ENCODE results near the gene MBOAT2. TPM values are rescaled to one million over a fixed set of nuclear protein-coding genes. Genes with fewer than 3 reads are reported as not detected.
"Not testable (repeated sequence)": the region's sequence is repeated elsewhere in the genome, so short reads cannot be mapped to it uniquely, and the experiment has no call there.

The MBOAT2 gene
- total and polyA plus RNA-seq, 12 donors, result 0.24 to 9.6 (median 2.3) TPM

DNA sequence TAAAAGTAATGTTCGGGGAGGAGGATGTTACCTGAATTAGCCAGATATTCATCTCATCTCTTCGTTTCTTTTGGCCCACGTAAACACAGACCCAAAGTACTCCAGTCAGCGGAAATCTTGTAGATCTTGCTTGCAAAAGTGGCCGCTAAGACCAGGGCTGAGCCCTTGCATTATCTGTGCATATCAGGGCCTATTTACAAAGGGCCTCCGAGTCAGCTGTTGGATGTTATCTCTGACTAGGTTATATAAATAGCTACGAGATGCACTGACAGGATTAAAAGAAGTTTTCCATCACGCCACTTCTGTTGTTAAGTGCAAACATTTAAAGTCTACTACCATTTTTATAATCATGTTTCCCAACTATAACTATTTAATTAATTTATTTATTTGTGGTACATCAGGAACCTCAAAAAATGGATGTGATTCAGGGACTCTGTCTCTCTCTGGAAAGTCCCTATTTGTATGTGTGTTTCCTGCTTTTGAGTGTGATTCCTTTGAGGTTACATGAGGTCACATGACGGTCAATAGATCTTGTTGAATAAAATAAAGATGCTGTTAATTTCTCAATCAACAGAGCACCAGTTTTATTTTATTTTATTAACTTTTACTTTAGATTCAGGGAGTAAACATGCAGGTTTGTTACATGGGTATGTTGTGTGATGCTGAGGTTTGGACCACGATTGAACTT, 46.8 kb upstream of the MBOAT2 start:
- TF ChIP-seq, protein P1, sequence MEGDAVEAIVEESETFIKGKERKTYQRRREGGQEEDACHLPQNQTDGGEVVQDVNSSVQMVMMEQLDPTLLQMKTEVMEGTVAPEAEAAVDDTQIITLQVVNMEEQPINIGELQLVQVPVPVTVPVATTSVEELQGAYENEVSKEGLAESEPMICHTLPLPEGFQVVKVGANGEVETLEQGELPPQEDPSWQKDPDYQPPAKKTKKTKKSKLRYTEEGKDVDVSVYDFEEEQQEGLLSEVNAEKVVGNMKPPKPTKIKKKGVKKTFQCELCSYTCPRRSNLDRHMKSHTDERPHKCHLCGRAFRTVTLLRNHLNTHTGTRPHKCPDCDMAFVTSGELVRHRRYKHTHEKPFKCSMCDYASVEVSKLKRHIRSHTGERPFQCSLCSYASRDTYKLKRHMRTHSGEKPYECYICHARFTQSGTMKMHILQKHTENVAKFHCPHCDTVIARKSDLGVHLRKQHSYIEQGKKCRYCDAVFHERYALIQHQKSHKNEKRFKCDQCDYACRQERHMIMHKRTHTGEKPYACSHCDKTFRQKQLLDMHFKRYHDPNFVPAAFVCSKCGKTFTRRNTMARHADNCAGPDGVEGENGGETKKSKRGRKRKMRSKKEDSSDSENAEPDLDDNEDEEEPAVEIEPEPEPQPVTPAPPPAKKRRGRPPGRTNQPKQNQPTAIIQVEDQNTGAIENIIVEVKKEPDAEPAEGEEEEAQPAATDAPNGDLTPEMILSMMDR (IDR thresholded peaks at IDR 0.05), result no peak
- no peak for TF ChIP-seq POLR2A (IDR thresholded peaks at IDR 0.05)
- no peak for DNase-seq
- H3K27me3 ChIP-seq, result no peaks in the 10 kb centered on the region
- no peaks in the 10 kb centered on the region for H3K9me3 ChIP-seq (replicated peaks in 1 of 3)
- no peak overlapping the region for H3K4me3 ChIP-seq
- 70 to 79% (median 78%) methylated on average over 10 of the region's 10 CpGs for WGBS, 4 donors
- no peak overlapping the region for H3K27ac ChIP-seq
- H3K4me1 ChIP-seq (replicated peaks in 1 of 2), result no peaks in the 10 kb centered on the region
- no peaks in the 10 kb centered on the region for H3K36me3 ChIP-seq (replicated peaks in 1 of 2)
- intact Hi-C loops (cut with DNase I), result no loop called here

DNA sequence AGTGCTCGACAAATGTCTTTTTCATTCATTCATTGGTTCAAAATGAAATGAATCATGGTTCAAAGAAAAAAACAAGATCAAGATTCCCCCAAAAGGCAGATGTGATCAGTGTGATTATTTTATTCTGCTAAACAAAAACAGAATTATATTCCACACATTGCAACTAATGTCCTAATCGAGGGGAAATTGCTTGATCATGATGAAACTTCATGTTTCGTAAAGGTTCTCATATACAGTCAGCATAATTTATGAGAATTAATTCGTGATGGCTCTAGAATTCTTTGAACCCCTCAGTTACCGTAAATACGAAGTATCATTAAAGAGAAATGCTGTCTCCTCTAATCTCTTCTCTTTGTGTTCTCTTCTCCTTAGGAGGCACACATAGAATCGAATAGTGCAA, 42.1 kb upstream of the MBOAT2 start:
- Histone ChIP-seq H3K9me3 (replicated peaks in 1 of 3) (no peaks in the 10 kb centered on the region), H3K27ac (no peak overlapping the region), H3K36me3 (replicated peaks in 1 of 2) (no peaks in the 10 kb centered on the region), H3K27me3 (no peaks in the 10 kb centered on the region), H3K4me1 (replicated peaks in 1 of 2) (no peaks in the 10 kb centered on the region), H3K4me3 (no peak overlapping the region)
- 75 to 81% (median 78%) methylated on average over 7 of the region's 7 CpGs for WGBS, 4 donors
- DNase-seq, result no peak
- intact Hi-C loops (cut with DNase I), result no loop called here
- TF ChIP-seq, protein P1 (IDR thresholded peaks at IDR 0.05), result no peak
- no peak for TF ChIP-seq POLR2A (IDR thresholded peaks at IDR 0.05)

DNA sequence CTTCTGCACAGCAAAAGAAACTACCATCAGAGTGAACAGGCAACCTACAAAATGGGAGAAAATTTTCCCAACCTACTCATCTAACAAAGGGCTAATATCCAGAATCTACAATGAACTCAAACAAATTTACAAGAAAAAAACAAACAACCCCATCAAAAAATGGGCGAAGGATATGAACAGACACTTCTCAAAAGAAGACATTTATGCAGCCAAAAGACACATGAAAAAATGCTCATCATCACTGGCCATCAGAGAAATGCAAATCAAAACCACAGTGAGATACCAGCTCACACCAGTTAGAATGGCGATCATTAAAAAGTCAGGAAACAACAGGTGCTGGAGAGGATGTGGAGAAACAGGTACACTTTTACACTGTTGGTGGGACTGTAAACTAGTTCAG, 40.0 kb upstream of the MBOAT2 start:
- H3K27ac ChIP-seq; H3K4me3 ChIP-seq; H3K27me3 ChIP-seq; H3K4me1 ChIP-seq (replicated peaks in 1 of 2); DNase-seq; H3K9me3 ChIP-seq (replicated peaks in 1 of 3); H3K36me3 ChIP-seq (replicated peaks in 1 of 2); intact Hi-C loops (cut with DNase I): not testable (repeated sequence)
- WGBS, 4 donors, result 71 to 100% (median 90%) methylated on average over 1 to 2 of the region's 2 CpGs

GRCh38 chr2:9037166-9037565, 33.7 kb upstream of the MBOAT2 start:
- intact Hi-C loops (cut with DNase I), result no loop called here
- WGBS, 4 donors, result 0 to 73% (median 42%) methylated on average over 1 of the region's 1 CpG
- TF ChIP-seq, protein P1 (IDR thresholded peaks at IDR 0.05), result no peak
- TF ChIP-seq POLR2A (IDR thresholded peaks at IDR 0.05), result no peak

More at GRCh38 chr2:9037166-9037565, 33.7 kb upstream of the MBOAT2 start:
- Histone ChIP-seq H3K4me3 (no peak overlapping the region), H3K36me3 (replicated peaks in 1 of 2) (no peaks in the 10 kb centered on the region), H3K27ac (no peak overlapping the region), H3K27me3 (no peaks in the 10 kb centered on the region), H3K4me1 (replicated peaks in 1 of 2) (no peaks in the 10 kb centered on the region), H3K9me3 (replicated peaks in 1 of 3) (no peaks in the 10 kb centered on the region)
- no peak for DNase-seq

All from adrenal gland (tissue), 12 donors.